A172 (cell line): ENCODE measurements around the gene IL1R2. TPM values are rescaled to one million over a fixed set of nuclear protein-coding genes. Genes with fewer than 3 reads are reported as not detected.

Experiments used
- DNase-seq: peaks from one replicate; pipeline ENCODE4 v3.0.0-alpha.2; 2015; ENCODE audit warnings: low spot score
- total RNA-seq: library from RNA; depleted of rRNA; stranded (reverse); fragments of >200 nt; shearing (Covaris generic); gene quantifications from 2 replicates; pipeline ENCODE4 v1.2.3, GENCODE V29; 2014

IL1R2 gene
- total RNA-seq, 1 experiment from 2014 or later, result not detected

GRCh38 chr2:101975171-101975870 is 16.4 kb upstream of the IL1R2 start:
- DNase-seq, result no peak

- no peak for DNase-seq
Measured at GRCh38 chr2:101976891-101977290, 14.9 kb upstream of the IL1R2 start.

GRCh38 chr2:101980368-101980767 is 11.4 kb upstream of the IL1R2 start:
- no peak for DNase-seq

GRCh38 chr2:101981066-101981465 is 10.7 kb upstream of the IL1R2 start:
- no peak for DNase-seq

- no peak for DNase-seq
Measured at GRCh38 chr2:101981504-101981903, 10.3 kb upstream of the IL1R2 start.

- DNase-seq, result no peak
Measured at GRCh38 chr2:101982495-101983029, 9.2 kb upstream of the IL1R2 start.

GRCh38 chr2:101983486-101983885 is 8.3 kb upstream of the IL1R2 start:
- no peak for DNase-seq

GRCh38 chr2:101983928-101984327 is 7.8 kb upstream of the IL1R2 start:
- no peak for DNase-seq

- DNase-seq, result no peak
Measured at GRCh38 chr2:101984656-101985055, 7.1 kb upstream of the IL1R2 start.

- DNase-seq, result no peak
Measured at GRCh38 chr2:101985101-101985792, 6.5 kb upstream of the IL1R2 start.

- no peak for DNase-seq
Measured at GRCh38 chr2:101985793-101986164, 6.0 kb upstream of the IL1R2 start.

GRCh38 chr2:101986376-101986775 is 5.4 kb upstream of the IL1R2 start:
- DNase-seq, result no peak

GRCh38 chr2:101986804-101987740 is 4.7 kb upstream of the IL1R2 start:
- no peak for DNase-seq

- DNase-seq, result no peak
Measured at GRCh38 chr2:101987832-101988231, 3.9 kb upstream of the IL1R2 start.

- DNase-seq, result no peak
Measured at GRCh38 chr2:101988541-101988940, 3.2 kb upstream of the IL1R2 start.

- DNase-seq, result no peak
Measured at GRCh38 chr2:101989740-101990460, 1.9 kb upstream of the IL1R2 start.

GRCh38 chr2:101993772-101994171 is 2.0 kb downstream of the IL1R2 start:
- DNase-seq, result no peak

GRCh38 chr2:101995019-101995418 is 3.3 kb downstream of the IL1R2 start:
- DNase-seq, result no peak

GRCh38 chr2:101995804-101996203 is 4.0 kb downstream of the IL1R2 start:
- DNase-seq, result no peak

GRCh38 chr2:101998556-101998895 is 6.8 kb downstream of the IL1R2 start:
- no peak for DNase-seq

GRCh38 chr2:101998896-101999789 is 7.4 kb downstream of the IL1R2 start:
- no peak for DNase-seq
